Central memory CD4-positive, alpha-beta T cell (primary cell): ENCODE results near the gene SLC29A4.
"Not testable (repeated sequence)": the region's sequence is repeated elsewhere in the genome, so short reads cannot be mapped to it uniquely, and the experiment has no call there.

Experiments
- DNase-seq: peaks from one replicate; pipeline ENCODE4 v3.0.0; 2022

Gene SLC29A4

DNA sequence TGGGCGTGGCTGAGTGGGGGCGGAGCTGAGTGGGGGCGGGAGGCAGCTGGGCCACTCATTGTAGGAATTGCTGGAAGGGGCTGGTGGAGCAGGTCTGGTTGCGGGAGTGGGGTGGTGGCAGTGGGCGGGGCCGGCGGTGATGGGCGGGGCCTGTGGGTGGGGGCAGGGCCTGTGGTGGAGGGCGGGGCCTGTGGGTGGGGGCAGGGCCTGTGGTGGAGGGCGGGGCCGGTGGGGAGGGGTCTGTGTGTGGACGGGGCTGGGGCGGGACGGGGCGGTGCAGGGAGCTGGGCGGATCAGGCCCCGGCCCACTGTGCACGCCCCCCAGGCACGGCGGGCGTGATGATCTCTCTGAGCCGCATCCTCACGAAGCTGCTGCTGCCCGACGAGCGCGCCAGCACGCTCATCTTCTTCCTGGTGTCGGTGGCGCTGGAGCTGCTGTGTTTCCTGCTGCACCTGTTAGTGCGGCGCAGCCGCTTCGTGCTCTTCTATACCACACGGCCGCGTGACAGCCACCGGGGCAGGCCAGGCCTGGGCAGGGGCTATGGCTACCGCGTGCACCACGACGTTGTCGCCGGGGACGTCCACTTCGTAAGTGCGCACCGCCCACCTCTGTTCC, 14.0 kb downstream of the SLC29A4 start:
- peak; percentile 76 for DNase-seq

DNA sequence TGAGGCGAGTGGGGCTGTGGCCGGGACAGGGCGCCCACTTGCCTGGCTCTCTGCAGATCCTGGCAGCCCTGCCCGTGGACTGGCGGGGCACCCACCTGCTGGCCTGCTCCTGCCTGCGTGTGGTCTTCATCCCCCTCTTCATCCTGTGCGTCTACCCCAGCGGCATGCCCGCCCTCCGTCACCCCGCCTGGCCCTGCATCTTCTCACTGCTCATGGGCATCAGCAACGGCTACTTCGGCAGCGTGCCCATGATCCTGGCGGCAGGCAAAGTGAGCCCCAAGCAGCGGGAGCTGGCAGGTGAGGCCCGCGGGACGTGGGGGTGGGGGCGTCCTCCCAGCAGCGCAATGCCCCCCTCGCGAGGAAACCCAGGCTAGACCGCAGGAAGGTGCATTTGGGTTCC, 17.6 kb downstream of the SLC29A4 start:
- DNase-seq: no peak

DNA sequence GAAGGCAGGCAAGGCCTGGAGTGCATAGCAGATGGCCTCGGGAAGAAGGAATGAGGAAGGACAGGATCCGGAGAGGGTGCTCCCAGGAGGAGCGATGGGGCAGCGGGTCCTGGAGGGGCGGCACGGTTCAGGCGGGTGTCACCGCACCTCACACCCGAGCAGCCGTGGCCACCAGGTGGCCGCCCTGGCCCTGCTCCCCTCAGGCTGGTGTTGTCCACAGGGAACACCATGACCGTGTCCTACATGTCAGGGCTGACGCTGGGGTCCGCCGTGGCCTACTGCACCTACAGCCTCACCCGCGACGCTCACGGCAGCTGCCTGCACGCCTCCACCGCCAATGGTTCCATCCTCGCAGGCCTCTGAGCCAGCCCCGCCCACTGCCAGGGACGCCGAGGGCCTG, 19.8 kb downstream of the SLC29A4 start:
- DNase-seq: no peak

DNA sequence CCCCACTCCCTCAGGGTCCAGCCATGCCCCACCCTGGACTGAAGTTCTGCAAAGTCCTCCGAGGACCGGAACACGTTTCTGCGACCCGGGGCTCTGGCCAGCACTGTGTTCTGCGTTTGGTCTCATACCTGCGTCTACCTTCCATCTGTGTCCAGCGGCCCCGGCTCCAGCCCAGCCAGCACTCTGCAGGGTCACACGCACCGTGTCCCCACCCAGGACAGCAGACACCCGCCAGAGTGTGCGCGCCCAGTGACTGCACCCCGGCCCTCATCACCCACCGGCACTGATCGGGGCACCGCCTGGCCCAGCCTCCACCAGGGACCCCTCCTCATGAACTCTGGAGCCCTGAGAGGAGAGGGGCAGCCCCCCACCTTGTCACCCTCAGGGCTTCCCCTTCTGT, 20.3 kb downstream of the SLC29A4 start:
- DNase-seq: no peak

DNA sequence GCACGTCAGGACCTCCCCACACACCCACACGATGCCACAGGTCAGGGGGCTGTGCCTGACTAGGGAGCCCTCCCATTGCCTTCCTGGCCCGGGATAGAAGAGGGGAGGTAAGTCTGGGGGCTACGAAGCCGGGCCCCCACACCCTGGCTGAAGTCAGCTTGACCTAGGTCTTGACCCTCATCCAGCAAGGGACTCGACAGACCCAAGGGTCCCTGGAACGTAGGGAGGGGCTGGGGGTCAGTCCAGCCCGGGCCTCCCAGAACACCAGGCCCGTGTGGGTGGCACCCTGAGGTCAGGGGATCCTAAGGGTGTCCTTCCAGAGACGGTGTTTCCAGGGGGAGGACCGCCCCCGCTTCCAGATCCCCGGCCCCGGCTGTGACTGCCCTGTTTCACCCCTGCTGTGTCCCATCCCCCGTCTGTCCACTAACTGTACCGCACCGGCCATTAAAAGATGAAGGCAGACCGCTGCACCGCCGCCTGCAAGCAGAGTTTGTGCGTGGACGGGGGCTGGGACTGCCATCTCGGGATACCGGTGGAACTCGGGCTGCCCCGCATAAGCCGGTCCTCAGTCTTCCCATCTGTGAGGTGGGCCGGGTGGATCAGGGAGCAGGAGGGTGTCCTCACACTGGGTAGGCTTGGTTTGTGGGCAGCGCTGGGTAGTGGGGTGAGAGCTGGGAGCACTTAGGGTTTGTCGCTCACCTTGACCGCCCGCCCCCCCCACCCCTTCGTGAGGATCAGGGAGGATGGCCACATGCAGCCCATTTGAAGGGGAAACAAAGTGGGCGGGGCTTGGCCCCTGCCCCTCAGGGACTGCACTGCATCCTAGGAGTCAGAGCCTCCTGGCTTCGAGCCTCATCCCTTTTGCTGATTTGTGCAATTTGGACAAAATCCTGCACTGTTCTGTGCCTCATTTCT, 21.1 kb downstream of the SLC29A4 start:
- no peak for DNase-seq

DNA sequence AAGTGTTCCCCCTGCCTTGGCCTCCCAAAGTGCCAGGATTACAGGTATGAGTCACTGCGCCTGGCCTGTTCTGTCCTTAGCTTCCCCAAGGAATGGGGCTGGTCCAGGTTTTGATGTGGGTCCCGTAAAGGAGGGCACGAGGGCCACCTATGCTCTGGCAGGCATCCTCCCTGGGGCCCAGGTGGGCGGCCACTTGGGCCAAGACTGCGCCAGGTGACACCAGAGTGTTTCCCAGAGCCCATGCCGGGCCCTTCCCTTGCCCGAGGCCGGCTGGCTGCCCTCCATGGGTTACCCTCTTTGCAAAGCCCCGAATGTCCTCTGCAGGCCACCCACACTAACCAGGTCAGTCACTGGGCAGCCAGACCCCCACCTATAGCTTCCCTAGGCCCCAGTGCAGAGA, 22.3 kb downstream of the SLC29A4 start:
- DNase-seq: not testable (repeated sequence)

DNA sequence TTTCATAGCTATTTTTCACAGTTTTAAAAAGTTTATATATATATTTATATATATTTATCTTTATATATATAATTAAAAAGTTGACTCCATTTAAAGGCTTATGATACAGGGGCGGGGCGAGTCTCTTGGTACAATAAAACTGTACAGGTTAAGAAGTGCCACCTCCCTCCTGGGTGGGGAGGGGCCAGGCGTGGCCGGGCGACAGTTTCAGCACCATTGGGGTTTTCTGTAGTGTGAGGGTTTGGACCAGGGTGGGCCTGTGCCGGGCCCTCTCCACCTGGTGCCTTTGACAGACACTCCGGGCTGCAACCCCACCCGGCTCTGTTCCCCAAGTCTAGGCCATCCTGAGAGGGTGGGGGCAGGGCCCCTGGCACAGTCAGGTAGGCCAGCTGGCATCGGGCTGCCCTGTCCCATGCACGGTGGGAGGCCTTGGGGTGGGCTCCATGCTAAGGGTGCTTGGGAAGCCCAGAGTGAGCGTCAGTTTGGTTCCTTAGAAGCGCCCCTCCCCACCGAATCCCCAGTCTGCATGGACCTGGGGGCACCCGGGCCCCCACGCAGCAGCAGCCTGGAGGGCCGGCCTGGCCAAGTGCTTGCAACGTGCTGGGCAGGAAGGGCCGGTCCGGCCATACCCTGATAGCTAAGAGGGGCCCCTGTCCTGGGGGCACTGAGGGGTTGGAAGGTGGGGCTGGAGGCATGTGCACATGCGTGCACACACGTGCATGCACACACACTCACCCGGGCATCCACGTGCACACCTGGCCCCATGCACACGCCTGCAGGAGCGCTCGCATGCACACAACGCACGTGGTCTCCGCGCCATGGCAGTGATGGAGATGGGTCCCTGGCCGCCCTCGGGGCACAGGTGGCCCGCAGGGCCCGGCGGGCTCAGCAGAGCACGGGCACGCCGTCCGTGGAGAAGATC, 24.7 kb downstream of the SLC29A4 start:
- not testable (repeated sequence) for DNase-seq

DNA sequence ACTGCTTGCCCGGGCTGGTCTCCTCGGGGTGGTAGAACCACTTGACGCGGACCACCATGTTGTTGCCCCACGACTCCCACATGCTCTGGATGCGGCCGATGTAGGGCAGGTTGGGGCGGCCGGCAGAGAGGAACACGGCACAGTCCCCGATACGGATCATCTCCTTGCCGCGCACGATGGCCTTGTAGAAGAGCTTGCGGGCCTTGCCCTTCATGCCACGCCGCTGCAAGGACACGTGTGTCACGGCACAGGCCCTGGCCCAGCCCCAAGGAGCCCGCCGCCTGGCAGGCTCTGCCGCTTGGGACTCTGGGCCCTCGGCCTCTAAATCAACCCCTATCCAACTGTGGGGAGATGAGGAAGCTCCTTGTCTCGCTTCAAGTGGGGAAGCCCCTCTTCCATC, 26.4 kb downstream of the SLC29A4 start:
- no peak for DNase-seq

DNA sequence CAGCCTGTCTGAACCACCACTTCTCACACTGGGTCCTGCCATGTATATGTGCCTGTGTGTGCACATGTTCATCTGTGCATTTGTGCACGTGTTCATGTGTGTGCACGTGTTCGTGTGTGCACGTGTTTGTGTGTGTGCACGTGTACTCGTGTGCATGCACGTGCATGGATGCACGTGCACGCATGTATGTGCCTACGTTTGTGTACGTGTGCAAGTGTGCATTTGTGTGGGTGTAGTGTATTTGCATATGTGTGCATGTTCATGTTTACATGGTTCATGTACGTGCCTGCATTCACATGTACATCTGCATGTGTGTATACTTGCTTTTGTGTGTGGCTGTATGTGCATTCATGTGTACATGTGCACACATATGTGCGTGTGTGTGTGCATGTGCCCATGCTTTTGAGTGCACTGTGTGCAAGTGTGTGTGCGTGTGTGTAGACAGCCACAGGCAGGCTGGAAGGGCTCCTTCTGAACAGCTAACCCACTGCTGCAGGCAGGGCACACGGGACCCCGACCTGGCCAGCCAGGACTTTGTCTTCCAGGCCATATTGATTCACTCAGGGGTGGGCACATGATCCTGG, 28.2 kb downstream of the SLC29A4 start:
- DNase-seq: no peak

DNA sequence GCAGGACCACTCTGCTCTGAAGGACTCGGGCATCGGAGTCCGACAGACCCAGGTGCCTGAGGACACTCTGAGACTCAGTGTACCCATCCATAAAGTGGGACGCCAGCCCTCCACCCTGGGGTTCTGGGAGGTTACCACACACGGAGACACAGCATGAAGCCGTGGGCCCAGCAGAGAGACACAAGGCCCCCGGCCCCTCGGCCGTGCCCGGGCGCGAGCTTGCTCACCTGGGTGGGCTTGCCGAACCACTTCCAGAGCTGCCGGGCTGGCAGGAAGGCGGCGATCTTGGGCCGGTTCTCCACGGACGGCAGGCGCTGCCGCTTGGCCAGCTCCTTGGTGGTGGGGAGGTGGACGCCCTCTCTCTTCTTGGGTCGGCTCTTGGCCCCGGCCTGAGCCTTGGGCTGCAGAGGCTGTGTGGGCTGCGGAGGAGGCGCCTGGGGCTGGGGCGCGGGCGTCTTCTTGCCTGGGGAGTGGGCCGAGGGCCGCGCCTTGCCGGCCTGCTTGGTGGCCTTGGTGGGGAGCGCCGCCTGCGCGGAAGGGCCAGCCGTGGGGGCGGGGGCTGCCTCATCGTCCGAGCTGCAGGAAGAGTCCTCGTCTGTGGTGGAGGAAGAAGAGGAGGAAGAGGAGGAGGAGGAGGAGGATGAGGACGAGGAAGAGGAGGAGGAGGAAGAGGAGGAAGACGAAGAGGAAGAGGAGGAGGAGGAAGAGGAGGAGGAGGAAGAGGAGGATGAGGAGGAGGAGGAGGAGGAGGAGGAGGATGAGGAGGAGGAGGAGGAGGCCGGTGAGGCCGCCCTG, 29.7 kb downstream of the SLC29A4 start:
- not testable (repeated sequence) for DNase-seq

DNA sequence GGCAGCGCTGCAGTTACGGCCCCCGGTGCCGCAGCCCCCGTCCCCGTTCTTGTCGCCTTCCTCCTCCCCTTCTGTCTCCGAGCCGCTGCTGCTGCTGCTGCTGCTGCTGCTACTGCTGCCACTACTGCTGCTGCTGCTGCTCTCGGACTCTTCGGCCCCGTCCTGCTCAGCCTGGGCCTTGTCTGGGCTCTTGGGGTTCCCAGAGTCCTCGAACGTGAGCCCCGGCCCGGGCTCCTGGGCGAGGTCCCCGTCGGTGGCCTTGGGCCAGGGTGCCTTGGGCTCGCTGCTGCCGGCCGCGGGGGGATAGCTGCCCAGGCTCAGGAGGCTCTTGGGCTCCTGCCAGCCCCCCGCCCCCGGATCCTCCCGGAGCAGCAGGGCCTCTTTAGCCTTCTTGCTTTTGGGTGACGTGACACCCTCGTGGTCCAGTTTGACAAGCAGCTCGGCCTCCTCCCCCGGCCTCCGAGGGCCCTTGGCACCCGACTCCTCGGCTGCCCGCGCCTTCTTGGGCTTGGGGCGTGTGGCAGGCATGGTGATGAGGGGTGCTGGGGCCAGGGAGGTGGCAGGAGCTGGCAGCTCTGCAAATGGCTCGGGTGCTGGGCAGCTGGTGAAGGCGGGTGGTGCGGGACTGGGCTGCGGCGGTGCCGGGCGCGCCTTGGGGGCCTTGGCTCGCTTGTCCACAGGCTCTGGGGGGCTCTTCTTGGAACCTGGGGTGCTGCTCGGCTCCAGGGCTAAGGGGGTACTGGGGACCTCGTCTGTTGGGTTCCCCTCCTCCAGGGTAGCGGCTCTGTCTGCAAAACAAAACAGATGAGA, 30.5 kb downstream of the SLC29A4 start:
- not testable (repeated sequence) for DNase-seq

DNA sequence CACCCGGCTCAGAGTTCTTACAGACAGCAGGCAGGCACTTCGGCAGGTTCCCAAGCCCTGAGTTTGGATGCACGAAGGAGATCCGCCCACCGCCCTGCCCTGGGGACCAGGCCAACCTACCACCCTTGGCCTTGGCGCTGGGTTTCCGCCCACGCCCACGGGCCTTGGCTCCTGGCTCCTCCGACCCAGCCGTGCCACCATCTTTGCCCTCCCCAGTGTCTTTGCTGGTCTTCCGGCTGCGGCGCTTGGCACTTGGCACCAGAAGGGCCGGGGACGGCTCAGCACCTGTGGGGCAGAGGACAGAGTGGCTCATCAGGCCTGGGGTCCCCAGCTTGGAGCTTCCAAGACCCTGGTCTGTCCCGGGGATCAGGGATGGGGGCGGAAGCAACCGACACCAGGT, 32.1 kb downstream of the SLC29A4 start:
- DNase-seq: no peak

DNA sequence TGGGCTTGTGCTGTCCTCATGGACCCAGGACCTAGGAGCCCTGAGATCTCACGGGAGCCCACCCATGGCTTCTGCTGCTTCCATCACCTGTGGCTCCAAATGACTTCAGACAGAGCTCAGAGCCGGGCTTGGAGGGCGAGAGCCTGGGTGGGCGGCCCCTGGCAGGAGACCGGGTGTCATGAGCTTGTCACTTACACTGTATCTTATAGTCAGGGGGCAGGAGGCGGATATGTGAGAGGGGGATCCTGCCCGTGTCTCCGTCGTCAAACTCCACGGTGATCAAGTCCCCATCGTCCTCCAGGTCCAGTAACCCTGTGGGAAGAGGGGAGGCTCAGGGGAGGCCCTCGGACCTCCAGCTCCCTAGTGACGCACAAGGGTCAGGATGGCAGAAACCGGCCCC, 33.0 kb downstream of the SLC29A4 start:
- DNase-seq: no peak

DNA sequence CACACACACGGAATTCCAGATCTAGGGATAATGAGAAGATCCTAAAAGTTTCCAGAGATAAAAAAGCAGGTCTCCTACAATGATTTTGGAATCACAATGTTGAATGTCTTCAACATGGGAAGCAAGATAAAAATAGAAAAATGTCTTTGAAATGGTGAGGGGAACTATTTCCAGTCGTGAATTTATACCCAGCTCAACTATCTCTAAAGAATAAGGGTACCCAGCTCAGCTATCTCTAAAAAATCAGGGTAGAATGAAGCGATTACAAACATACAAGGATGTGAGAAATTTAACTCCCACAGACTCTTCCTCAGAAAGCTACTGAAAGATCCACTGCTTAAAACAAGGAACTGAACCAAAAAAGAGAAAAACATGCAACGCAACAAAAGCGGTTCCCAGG, 35.9 kb downstream of the SLC29A4 start:
- DNase-seq: not testable (repeated sequence)

DNA sequence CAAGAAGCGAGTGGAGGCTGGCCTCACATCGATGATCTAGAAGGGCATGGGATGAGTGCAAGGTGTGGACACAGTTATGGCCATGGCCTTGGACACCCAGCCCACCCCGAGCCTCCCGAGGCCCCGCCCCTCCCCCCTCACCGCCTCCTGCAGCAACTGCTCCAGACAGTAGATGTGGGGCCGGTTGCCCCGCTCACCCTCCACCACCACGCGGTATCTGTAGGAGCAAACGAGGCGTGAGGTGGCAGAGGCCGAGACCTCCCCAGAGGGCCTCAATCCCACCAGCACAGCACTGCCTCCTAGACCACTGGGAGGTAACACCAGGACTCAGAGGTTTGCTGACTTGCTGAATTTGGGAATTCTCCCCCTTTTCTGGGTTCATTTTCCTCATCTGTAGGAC, 37.6 kb downstream of the SLC29A4 start:
- no peak for DNase-seq

DNA sequence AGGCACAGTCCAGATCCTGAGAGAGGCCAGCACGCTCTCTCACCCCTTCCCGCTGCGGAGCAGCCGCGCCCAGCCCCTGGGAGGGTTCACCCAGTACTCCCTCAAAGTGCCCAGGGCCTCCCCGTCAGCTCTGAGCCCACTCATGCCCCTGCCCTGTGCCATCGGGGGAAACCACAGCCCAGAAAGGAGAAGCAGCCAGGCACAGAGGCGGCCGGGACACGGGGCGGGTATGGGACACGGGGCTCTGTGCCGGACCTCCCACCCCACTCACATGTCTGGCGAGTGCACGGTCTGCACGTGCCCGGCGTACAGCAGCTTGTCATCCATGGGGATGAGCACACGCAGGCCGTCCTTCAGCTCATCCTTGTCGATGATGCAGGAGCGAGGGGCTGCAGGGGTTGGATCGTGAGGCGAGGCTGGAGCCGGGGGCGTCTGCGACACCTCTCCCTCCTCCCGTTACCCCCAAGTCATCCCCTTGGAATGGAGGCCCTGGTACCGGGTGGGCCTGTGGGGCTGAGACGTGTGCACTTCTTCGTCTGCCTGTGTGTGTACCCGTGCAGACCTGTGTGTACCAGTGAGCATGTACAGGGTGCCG, 38.2 kb downstream of the SLC29A4 start:
- DNase-seq: no peak

DNA sequence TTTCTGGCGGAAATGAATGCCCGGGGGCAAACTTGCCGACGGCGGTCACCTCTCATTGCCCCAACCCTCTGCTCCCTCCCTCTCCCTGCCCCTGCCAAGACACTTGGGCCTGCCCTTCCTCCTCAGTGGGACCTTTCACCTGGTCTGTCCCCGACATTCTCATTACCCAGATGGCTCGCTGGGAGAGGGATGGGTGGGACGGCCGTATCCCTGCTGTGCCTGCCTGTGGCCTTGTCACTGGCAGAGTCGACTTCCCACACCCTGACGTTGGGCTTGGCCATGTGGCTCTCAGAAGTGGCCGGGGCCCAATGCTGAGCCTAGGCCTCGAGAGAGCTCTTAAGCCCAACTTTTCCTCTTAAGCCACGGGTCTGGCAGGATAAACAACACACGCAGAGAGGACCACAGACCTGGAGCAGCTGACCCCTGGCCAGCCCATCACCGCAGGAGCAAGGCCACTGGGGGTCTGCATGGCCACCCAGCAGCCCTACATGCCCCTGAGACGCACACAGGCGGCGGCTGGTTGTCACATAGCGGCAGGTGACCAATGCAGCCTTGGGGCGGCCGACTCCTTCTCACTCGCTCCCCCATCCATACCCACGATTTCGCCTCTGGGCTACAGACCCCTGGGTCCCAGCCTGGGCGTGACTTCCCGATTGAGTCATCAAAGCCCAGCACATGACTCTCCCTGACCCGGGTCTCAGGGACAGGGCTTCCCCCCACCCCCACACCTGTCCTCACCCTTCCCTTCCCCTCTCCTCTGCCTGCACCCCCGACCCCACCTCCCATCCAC, 40.1 kb downstream of the SLC29A4 start:
- DNase-seq: no peak

DNA sequence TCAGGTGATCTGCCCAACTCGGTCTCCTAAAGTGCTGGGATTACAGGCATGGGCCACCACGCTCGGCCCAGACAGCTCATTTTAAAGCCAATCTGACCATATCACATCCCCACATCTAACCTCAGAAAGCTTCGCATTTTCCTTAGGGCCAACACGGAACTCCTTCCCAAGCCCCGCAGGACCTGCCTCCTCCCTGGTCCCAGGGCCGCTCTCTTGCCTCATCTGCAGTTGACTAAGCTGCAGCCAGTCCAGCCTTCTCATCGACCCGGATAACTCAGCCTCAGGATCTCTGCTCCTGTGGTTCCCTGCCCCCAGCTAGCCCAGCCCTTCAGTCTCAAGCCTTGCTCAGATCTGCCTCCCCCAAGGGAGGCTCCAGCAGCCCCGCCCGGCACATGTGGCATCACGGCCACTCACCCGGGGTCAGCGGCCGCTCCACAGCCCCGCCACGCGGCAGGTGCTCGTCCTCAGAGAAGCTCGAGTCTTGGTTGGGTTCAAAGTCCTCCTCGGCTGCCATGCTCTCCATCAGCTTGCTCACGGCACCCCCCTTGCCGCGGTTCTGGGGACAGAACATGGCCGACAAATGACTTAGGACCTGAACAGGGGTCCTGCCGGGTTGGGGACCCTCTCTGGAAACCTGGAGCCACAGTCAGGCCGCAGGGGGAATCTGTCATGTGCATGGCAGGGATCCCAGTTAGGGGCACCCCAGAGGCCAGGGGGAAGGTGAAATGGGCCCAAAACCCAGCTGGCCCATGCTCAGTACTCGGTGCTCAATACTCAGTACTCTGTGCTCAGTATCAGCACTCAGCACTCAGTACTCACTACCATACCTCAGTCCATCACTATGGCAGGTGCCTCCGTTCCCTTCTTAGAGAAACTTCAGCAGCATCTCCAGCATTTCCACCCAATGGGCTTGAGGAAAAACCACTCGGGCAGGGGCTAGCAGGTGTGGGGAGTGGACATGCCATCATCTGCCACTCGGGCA, 41.3 kb downstream of the SLC29A4 start:
- DNase-seq: not testable (repeated sequence)

DNA sequence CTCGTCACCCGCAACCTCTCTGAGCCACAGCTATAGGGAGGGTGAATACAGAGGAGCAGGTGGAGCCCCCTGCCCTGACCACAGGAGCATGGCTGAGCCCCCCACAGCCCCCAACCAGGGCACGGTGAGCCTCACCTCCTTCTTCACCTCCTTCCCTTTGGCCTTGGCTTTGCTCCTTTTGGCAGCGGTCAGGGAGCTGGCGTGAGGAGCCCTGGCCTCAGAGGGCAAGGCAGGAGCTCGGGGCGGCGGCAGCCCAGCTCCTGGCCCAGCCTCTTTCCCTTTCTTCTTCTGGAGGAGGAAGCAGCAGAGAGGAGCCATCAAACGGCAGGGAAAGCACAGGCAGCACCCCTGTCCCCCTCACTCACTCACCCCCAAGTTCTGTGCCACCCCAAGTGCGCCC, 42.2 kb downstream of the SLC29A4 start:
- DNase-seq: no peak
